Endothelial cell of umbilical vein (primary cell): Measurements from ENCODE around the gene C16orf78. TPM values are rescaled to one million over a fixed set of nuclear protein-coding genes. Genes with fewer than 3 reads are reported as not detected.

ENCODE experiments used
- BruUV-seq: library from RNA; stranded (reverse); fragments of 400-500 nt; replicated peaks from 2 replicates; lab custom pipeline; 2021; lab: Mats Ljungman, UMichigan
- CTCF ChIA-PET: fragments of 300-600, 350-600 bp; sonication (Branson Sonifier 250); formaldehyde crosslinking; loops from one replicate; lab custom pipeline; 2021; ENCODE audit warnings: antibody characterized with exemption, inconsistent platforms; lab: Charles Lee
- POLR2A ChIA-PET: fragments of 300-600, 350-600 bp; sonication (Branson Sonifier 250); formaldehyde crosslinking; loops from one replicate; lab custom pipeline; 2021; ENCODE audit warnings: antibody characterized with exemption, inconsistent platforms; lab: Charles Lee
- DNase-seq: peaks from one replicate; pipeline ENCODE4 v3.0.0-alpha.2; 2011; ENCODE audit warnings: low read depth, low spot score
- FAIRE-seq: peaks from 2 replicates; lab custom pipeline; 2011; peaks lifted over from hg19 to GRCh38; lab: Jason Lieb, UNC
- H2AFZ ChIP-seq: 2 replicates; pipeline ENCODE4 v1.6.0; 2012; ENCODE audit warnings: low read depth, low read length, control low read depth, inconsistent platforms
- H3K27ac ChIP-seq: 2 replicates; pipeline ENCODE4 v1.5.1; 2011; ENCODE audit warnings: low read depth, mild to moderate bottlenecking, control low read depth, low read length, moderate library complexity; ENCODE audit not compliant: insufficient read depth
- H3K27me3 ChIP-seq, 2 experiments: 2 replicates each; pipeline versions ENCODE4 v1.6.0 to v1.6.1; 2011; ENCODE audit warnings: low read length in 2 of 2, mixed read lengths in 1 of 2; ENCODE audit not compliant: control insufficient read depth in 2 of 2, insufficient read depth in 2 of 2
- H3K36me3 ChIP-seq, 2 experiments: 2 replicates in 1 of 2; 3 replicates in 1 of 2; pipeline ENCODE4 v1.5.1; 2011; ENCODE audit warnings: low read length in 2 of 2, mild to moderate bottlenecking in 1 of 2, moderate library complexity in 1 of 2; ENCODE audit not compliant: control insufficient read depth in 2 of 2, insufficient read depth in 2 of 2; ENCODE audit errors: extremely low read depth in 1 of 2
- H3K4me1 ChIP-seq: 3 replicates; pipeline ENCODE4 v1.5.1; 2011; ENCODE audit warnings: mild to moderate bottlenecking, low read length; ENCODE audit not compliant: control insufficient read depth, insufficient read depth; ENCODE audit errors: extremely low read depth
- H3K4me2 ChIP-seq: 2 replicates; pipeline ENCODE4 v1.6.1; 2011; ENCODE audit warnings: low read length, control low read depth, mixed read lengths; ENCODE audit not compliant: insufficient read depth
- H3K4me3 ChIP-seq, 3 experiments: fragments of 200-600 bp in 1 of 3; sonication (generic), shearing (Covaris generic) in 1 of 3; replicated peaks in 1 of 3; 2 replicates each; pipeline ENCODE4 v1.5.1; 2011 to 2016; ENCODE audit warnings: control low read depth in 3 of 3, low read length in 3 of 3, mild to moderate bottlenecking in 2 of 3, inconsistent platforms in 1 of 3, low read depth in 1 of 3, moderate library complexity in 1 of 3; ENCODE audit not compliant: insufficient read depth in 1 of 3
- H3K79me2 ChIP-seq: 2 replicates; pipeline ENCODE4 v1.6.0; 2012; ENCODE audit warnings: low read length, inconsistent platforms; ENCODE audit not compliant: control insufficient read depth, insufficient read depth
- H3K9ac ChIP-seq: replicated peaks from 2 replicates; pipeline ENCODE3; 2011; ENCODE audit warnings: low read length, control low read depth; ENCODE audit not compliant: insufficient read depth; ENCODE audit errors: extremely low read depth
- H3K9me1 ChIP-seq: replicated peaks from 3 replicates; pipeline ENCODE4 v1.6.0; 2011; ENCODE audit warnings: mild to moderate bottlenecking, low read length; ENCODE audit not compliant: control insufficient read depth, insufficient read depth; ENCODE audit errors: extremely low read depth
- H3K9me3 ChIP-seq: replicated peaks from 2 replicates; pipeline ENCODE4 v1.5.1; 2012; ENCODE audit warnings: low read length, inconsistent platforms; ENCODE audit not compliant: control insufficient read depth, insufficient read depth
- H4K20me1 ChIP-seq: replicated peaks from 2 replicates; pipeline ENCODE3; 2011; ENCODE audit warnings: mild to moderate bottlenecking, low read length; ENCODE audit not compliant: control insufficient read depth, insufficient read depth; ENCODE audit errors: extremely low read depth
- CTCF ChIP-seq, 2 donors: IDR thresholded peaks; 1 replicate in 1 of 2; 2 replicates in 1 of 2; pipeline ENCODE4 v1.5.1; 2011; ENCODE audit warnings: low read length in 2 of 2, mild to moderate bottlenecking in 2 of 2, moderate library complexity in 2 of 2, control low read depth in 1 of 2, inconsistent platforms in 1 of 2, low read depth in 1 of 2; ENCODE audit not compliant: insufficient read depth in 1 of 2; ENCODE audit errors: extremely low read depth in 1 of 2
- EZH2 ChIP-seq: IDR thresholded peaks from 2 replicates; pipeline ENCODE4 v1.6.1; 2012; ENCODE audit warnings: borderline replicate concordance, low read depth, mild to moderate bottlenecking, moderate library complexity, low read length, inconsistent platforms; ENCODE audit not compliant: severe bottlenecking
- FOS ChIP-seq: IDR thresholded peaks from 2 replicates; pipeline ENCODE4 v1.6.1; 2011; ENCODE audit warnings: mild to moderate bottlenecking, low read length, moderate library complexity, borderline replicate concordance; ENCODE audit not compliant: insufficient read depth
- GATA2 ChIP-seq: IDR thresholded peaks from 2 replicates; pipeline ENCODE4 v1.7.0; 2011; ENCODE audit warnings: low read depth, mild to moderate bottlenecking, moderate library complexity, mixed read lengths, low read length; ENCODE audit not compliant: insufficient read length, insufficient read depth
- JUN ChIP-seq: IDR thresholded peaks from 2 replicates; pipeline ENCODE4 v1.6.1; 2011; ENCODE audit warnings: borderline replicate concordance, low read depth; ENCODE audit not compliant: insufficient read length, insufficient read depth
- MYC ChIP-seq: IDR thresholded peaks from one replicate; pipeline ENCODE4 v1.6.1; 2011; ENCODE audit warnings: mild to moderate bottlenecking, low read depth, low read length
- POLR2A ChIP-seq: IDR thresholded peaks from 2 replicates; pipeline ENCODE4 v1.6.1; 2012; ENCODE audit warnings: low read depth, mild to moderate bottlenecking, control low read depth, low read length
- POLR2AphosphoS5 ChIP-seq: IDR thresholded peaks from 2 replicates; pipeline ENCODE4 v1.6.1; 2012; ENCODE audit warnings: low read depth, mild to moderate bottlenecking, control low read depth, low read length, moderate library complexity; ENCODE audit not compliant: insufficient read depth
- dilution Hi-C: fragments of 300-500 bp; cut with MboI; formaldehyde crosslinking; loops from one replicate; pipeline ENCODE4 v1.15.0; 2019; ENCODE audit warnings: low sequenced_read_pairs; ENCODE audit not compliant: extremely low pct_ligation_motif_present
- intact Hi-C: fragments of 100-400 bp; cut with micrococcal nuclease; formaldehyde crosslinking; loops from one replicate; pipeline ENCODE4 v1.10.0; 2022
- polyA plus RNA-seq, 4 experiments: library from polyadenylated mRNA; depleted of rRNA in 3 of 4; stranded (reverse) in 3 of 4; unstranded in 1 of 4; fragments of >200 nt; gene quantifications; 2 replicates each; pipeline versions ENCODE4 v1.2.1 to v1.2.3, GENCODE V29; 2011 to 2012; ENCODE audit warnings: missing spikeins in 1 of 4
- total RNA-seq: library from RNA; stranded (reverse); gene quantifications from 2 replicates; pipeline ENCODE4 v1.2.3, GENCODE V29; 2021
- TF ChIP-seq, protein P1 (sequence below): IDR thresholded peaks from 2 replicates; pipeline ENCODE4 v1.6.1; 2011; ENCODE audit not compliant: insufficient read depth, insufficient read length

C16orf78 gene
- total and polyA plus RNA-seq, 2 donors (not counting 3 experiments of a cell fraction or from before 2014, with no cell fraction given), result not detected

GRCh38 chr16:49442805-49443204 is 69.2 kb downstream of the C16orf78 start:
- H3K36me3 ChIP-seq, result no peaks in the 10 kb centered on the region
- intact Hi-C loops (loop anchor here (5.0 kb wide), 2 partner anchors 49 to 414 kb away; partner anchors contain the start of gene ZNF423), dilution Hi-C loops (no loop called here)
- FAIRE-seq (no peak), DNase-seq (no peak)
- no peaks in the 10 kb centered on the region for H3K4me1 ChIP-seq
- H3K9ac ChIP-seq, result no peak overlapping the region
- no peak overlapping the region for H3K4me3 ChIP-seq
- TF ChIP-seq MYC (no peak), EZH2 (no peak), CTCF (IDR thresholded peaks at IDR 0.05; ENCODE audit: extremely low read depth in 1 of 2, insufficient read depth in 1 of 2, low read depth in 1 of 2, low read length in 2 of 2) (no peak), GATA2 (no peak), POLR2AphosphoS5 (no peak), POLR2A (no peak), JUN (no peak), FOS (no peak)
- TF ChIP-seq, protein P1, sequence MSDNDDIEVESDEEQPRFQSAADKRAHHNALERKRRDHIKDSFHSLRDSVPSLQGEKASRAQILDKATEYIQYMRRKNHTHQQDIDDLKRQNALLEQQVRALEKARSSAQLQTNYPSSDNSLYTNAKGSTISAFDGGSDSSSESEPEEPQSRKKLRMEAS, result no peak
- ChIA-PET POLR2A (no interaction called here), CTCF (interaction anchor here (1.3 kb wide), 1 partner anchor 114 kb away, joined by 3 read pairs; no protein-coding TSS in a partner anchor)
- no peaks in the 10 kb centered on the region for H3K9me1 ChIP-seq
- H3K9me3 ChIP-seq, result no peaks in the 10 kb centered on the region
- no peaks in the 10 kb centered on the region for H3K79me2 ChIP-seq
- H4K20me1 ChIP-seq, result no peaks in the 10 kb centered on the region
- H3K27ac ChIP-seq, result no peak overlapping the region
- no peak overlapping the region for H2AFZ ChIP-seq
- H3K27me3 ChIP-seq, result no peaks in the 10 kb centered on the region
- H3K4me2 ChIP-seq, result no peak overlapping the region
- no TSS peak for BruUV-seq
